Activated CD8-positive, alpha-beta T cell treated with anti-CD3 and anti-CD28 coated beads for 36 hours (primary cell): ENCODE data around the gene ZNF341. TPM values are rescaled to one million over a fixed set of nuclear protein-coding genes. Genes with fewer than 3 reads are reported as not detected.

Experiments used
- ATAC-seq: fragments of 200-7000 bp; cut with Tn5 transposase; one replicate; pipeline ENCODE4 v1.10.0; 2021; ENCODE audit warnings: mild to moderate bottlenecking, moderate library complexity
- CTCF ChIA-PET: fragments of 350-600 bp; sonication (Branson Sonifier 250); formaldehyde crosslinking; loops from one replicate; lab custom pipeline; 2021; ENCODE audit warnings: antibody characterized with exemption; lab: Charles Lee
- POLR2A ChIA-PET: fragments of 350-600 bp; sonication (Branson Sonifier 250); formaldehyde crosslinking; loops from one replicate; lab custom pipeline; 2021; ENCODE audit warnings: antibody characterized with exemption; lab: Charles Lee
- DNase-seq: peaks from one replicate; pipeline ENCODE4 v3.0.0-alpha.2; 2020
- H3K27ac Mint-ChIP-seq: one replicate; pipeline ENCODE4 v1.8.0; 2021; ENCODE audit warnings: mild to moderate bottlenecking, mixed read lengths
- H3K27me3 Mint-ChIP-seq: one replicate; pipeline ENCODE4 v1.8.0; 2021; ENCODE audit warnings: mixed read lengths
- H3K36me3 Mint-ChIP-seq: one replicate; pipeline ENCODE4 v1.8.0; 2021; ENCODE audit warnings: low read depth, mixed read lengths
- H3K4me1 Mint-ChIP-seq: one replicate; pipeline ENCODE4 v1.8.0; 2021; ENCODE audit warnings: low read depth, mixed read lengths
- H3K4me3 Mint-ChIP-seq: one replicate; pipeline ENCODE4 v1.8.0; 2021; ENCODE audit warnings: mild to moderate bottlenecking, moderate library complexity, mixed read lengths
- H3K9me3 Mint-ChIP-seq: one replicate; pipeline ENCODE4 v1.8.0; 2021; ENCODE audit warnings: mixed read lengths
- CTCF ChIP-seq: fragments of 200-600 bp; IDR thresholded peaks from one replicate; pipeline ENCODE4 v1.8.0; 2022; ENCODE audit warnings: antibody characterized with exemption, mild to moderate bottlenecking
- intact Hi-C: fragments of 100-400 bp; cut with micrococcal nuclease; formaldehyde crosslinking; loops from one replicate; pipeline ENCODE4 v1.10.0; 2022
- total RNA-seq, 2 experiments: library from RNA; stranded (reverse); gene quantifications; one replicate each; pipeline ENCODE4 v1.2.3, GENCODE V29; 2021

Gene ZNF341
- total RNA-seq, 2 experiments from 2014 or later = 4.3 to 5.0 TPM

- H3K36me3 Mint-ChIP-seq = peaks cover 21% of the 10 kb centered on the region
- POLR2A ChIA-PET = interaction anchor here (0.7 kb wide), 1 partner anchor 13 kb away, joined by 3 read pairs; no protein-coding TSS in a partner anchor
- intact Hi-C loops = no loop called here
- DNase-seq (no peak), ATAC-seq (no peak)
- no peaks in the 10 kb centered on the region for H3K9me3 Mint-ChIP-seq
- H3K4me1 Mint-ChIP-seq = peaks cover 65% of the 10 kb centered on the region
- CTCF ChIA-PET = interaction anchor here (0.6 to 1.3 kb wide), 2 partner anchors 22 to 37 kb away, joined by 3 read pairs; no protein-coding TSS in a partner anchor
- TF ChIP-seq CTCF = no peak
- no peak overlapping the region for H3K4me3 Mint-ChIP-seq
- no peaks in the 10 kb centered on the region for H3K27me3 Mint-ChIP-seq
- H3K27ac Mint-ChIP-seq = no peak overlapping the region
Observed at GRCh38 chr20:33828326-33828844, 96.6 kb downstream of the ZNF341 start.

GRCh38 chr20:33828967-33829560 lies 97.3 kb downstream of the ZNF341 start:
- ChIA-PET POLR2A (no interaction called here), CTCF (interaction anchor here (1.3 kb wide), 1 partner anchor 37 kb away, joined by 3 read pairs; no protein-coding TSS in a partner anchor)
- intact Hi-C loops = no loop called here

GRCh38 chr20:33829636-33830035 lies 97.8 kb downstream of the ZNF341 start:
- ChIA-PET CTCF (no interaction called here), POLR2A (interaction anchor here (1.2 kb wide), 1 partner anchor 13 kb away, joined by 3 read pairs; no protein-coding TSS in a partner anchor)
- DNase-seq (no peak), ATAC-seq (no peak)
- peaks cover 21% of the 10 kb centered on the region for H3K36me3 Mint-ChIP-seq
- H3K4me3 Mint-ChIP-seq = no peak overlapping the region
- intact Hi-C loops = no loop called here
- H3K27ac Mint-ChIP-seq = no peak overlapping the region
- H3K4me1 Mint-ChIP-seq = peaks cover 58% of the 10 kb centered on the region
- H3K9me3 Mint-ChIP-seq = no peaks in the 10 kb centered on the region
- no peaks in the 10 kb centered on the region for H3K27me3 Mint-ChIP-seq
- TF ChIP-seq CTCF = no peak

More at GRCh38 chr20:33828967-33829560, 97.3 kb downstream of the ZNF341 start:
- DNase-seq (no peak), ATAC-seq (no peak)
- no peaks in the 10 kb centered on the region for H3K27me3 Mint-ChIP-seq
- no peak for TF ChIP-seq CTCF
- H3K36me3 Mint-ChIP-seq = peaks cover 23% of the 10 kb centered on the region
- no peak overlapping the region for H3K4me3 Mint-ChIP-seq
- no peak overlapping the region for H3K27ac Mint-ChIP-seq
- no peaks in the 10 kb centered on the region for H3K9me3 Mint-ChIP-seq
- H3K4me1 Mint-ChIP-seq = peaks cover 63% of the 10 kb centered on the region

- peaks cover 25% of the 10 kb centered on the region for H3K36me3 Mint-ChIP-seq
- no peak for TF ChIP-seq CTCF
- H3K9me3 Mint-ChIP-seq = no peaks in the 10 kb centered on the region
- intact Hi-C loops = no loop called here
- CTCF ChIA-PET = no interaction called here
- ATAC-seq (no peak), DNase-seq (no peak)
- H3K27me3 Mint-ChIP-seq = no peaks in the 10 kb centered on the region
- H3K4me3 Mint-ChIP-seq = no peak overlapping the region
- H3K4me1 Mint-ChIP-seq = peaks cover 54% of the 10 kb centered on the region
- H3K27ac Mint-ChIP-seq = no peak overlapping the region
- POLR2A ChIA-PET = interaction anchor here (1.2 kb wide), 1 partner anchor 12 kb away, joined by 3 read pairs; no protein-coding TSS in a partner anchor
Observed at GRCh38 chr20:33830371-33830770, 98.6 kb downstream of the ZNF341 start.

GRCh38 chr20:33832103-33832804 lies 100.5 kb downstream of the ZNF341 start:
- ATAC-seq (no peak), DNase-seq (no peak)
- Mint-ChIP-seq H3K4me3 (no peak overlapping the region), H3K4me1 (peaks cover 53% of the 10 kb centered on the region), H3K36me3 (peaks cover 32% of the 10 kb centered on the region), H3K27ac (no peak overlapping the region), H3K27me3 (no peaks in the 10 kb centered on the region), H3K9me3 (no peaks in the 10 kb centered on the region)
- no peak for TF ChIP-seq CTCF
- intact Hi-C loops = no loop called here
- POLR2A ChIA-PET = no interaction called here
- CTCF ChIA-PET = no interaction called here
